SU-DHL-6 (cell line): ENCODE data around the gene OTOGL.
"Not testable (repeated sequence)": the region's sequence is repeated elsewhere in the genome, so short reads cannot be mapped to it uniquely, and the experiment has no call there.

ENCODE experiments used
- H2AFZ ChIP-seq: fragments of 200-600 bp; sonication (generic); 2 replicates; pipeline ENCODE4 v1.6.1; 2014; ENCODE audit warnings: low read depth, mild to moderate bottlenecking, moderate library complexity, mixed read lengths, antibody characterized with exemption, low read length; ENCODE audit not compliant: severe bottlenecking
- H3F3A ChIP-seq: fragments of 200-600 bp; shearing (Covaris generic); 2 replicates; pipeline ENCODE4 v1.6.0; 2016; ENCODE audit warnings: antibody characterized with exemption, mild to moderate bottlenecking; ENCODE audit not compliant: insufficient read depth
- H3K27ac ChIP-seq: fragments of 200-600 bp; sonication (generic); 2 replicates; pipeline ENCODE4 v1.5.1; 2016; ENCODE audit warnings: low read depth, mild to moderate bottlenecking, low read length, moderate library complexity, mixed read lengths
- H3K27me3 ChIP-seq: fragments of 200-600 bp; sonication (generic), shearing (Covaris generic); 2 replicates; pipeline ENCODE4 v1.6.0; 2014; ENCODE audit warnings: mild to moderate bottlenecking, low read length
- H3K36me3 ChIP-seq: fragments of 200-600 bp; sonication (generic); 2 replicates; pipeline ENCODE4 v1.6.1; 2014; ENCODE audit warnings: mild to moderate bottlenecking, low read length, mixed read lengths
- H3K4me2 ChIP-seq: fragments of 300-600, 200-600 bp; shearing (Covaris generic), sonication (generic); 2 replicates; pipeline ENCODE4 v1.6.0; 2014; ENCODE audit warnings: low read length, low read depth, mild to moderate bottlenecking; ENCODE audit not compliant: poor library complexity, severe bottlenecking
- H3K4me3 ChIP-seq: fragments of 200-600 bp; sonication (generic); 2 replicates; pipeline ENCODE4 v1.5.1; 2014; ENCODE audit warnings: antibody characterized with exemption, low read length, mild to moderate bottlenecking, mixed read lengths; ENCODE audit not compliant: insufficient read depth, poor library complexity, severe bottlenecking
- H3K79me2 ChIP-seq: fragments of 200-600 bp; sonication (generic); 2 replicates; pipeline ENCODE4 v1.6.1; 2014; ENCODE audit warnings: mild to moderate bottlenecking, low read length, moderate library complexity; ENCODE audit not compliant: insufficient read depth
- H3K9ac ChIP-seq: fragments of 200-600 bp; sonication (generic); 2 replicates; pipeline ENCODE4 v1.7.0; 2014; ENCODE audit warnings: mild to moderate bottlenecking, low read length
- H3K9me2 ChIP-seq: fragments of 200-600 bp; sonication (generic); replicated peaks from 2 replicates; pipeline ENCODE4 v1.6.1; 2014; ENCODE audit warnings: low read length; ENCODE audit not compliant: insufficient read depth
- H3K9me3 ChIP-seq: fragments of 200-600 bp; sonication (generic); 2 replicates; pipeline ENCODE4 v1.6.1; 2014; ENCODE audit warnings: low read length, mixed read lengths; ENCODE audit not compliant: insufficient read depth
- H4K20me1 ChIP-seq: fragments of 200-600 bp; sonication (generic); 2 replicates; pipeline ENCODE4 v1.6.1; 2014; ENCODE audit warnings: low read depth, mild to moderate bottlenecking, antibody characterized with exemption, low read length, moderate library complexity, mixed read lengths
- CTCF ChIP-seq: fragments of 200-600 bp; sonication (generic); IDR thresholded peaks from one replicate; pipeline ENCODE4 v1.5.1; 2017; ENCODE audit warnings: antibody characterized with exemption, mild to moderate bottlenecking, low read length, moderate library complexity; ENCODE audit not compliant: insufficient read depth, poor library complexity, severe bottlenecking
- EZH2phosphoT487 ChIP-seq: fragments of 200-600 bp; sonication (generic), shearing (Covaris generic); conservative IDR thresholded peaks from 2 replicates; pipeline ENCODE4 v1.6.1; 2018; ENCODE audit warnings: mild to moderate bottlenecking, antibody characterized with exemption, low read length, moderate library complexity, mixed read lengths

Gene OTOGL

GRCh38 chr12:80241576-80242273 lies 142.4 kb downstream of the OTOGL start:
- H3F3A ChIP-seq: no peaks in the 10 kb centered on the region
- no peaks in the 10 kb centered on the region for H3K36me3 ChIP-seq
- no peak overlapping the region for H3K27ac ChIP-seq
- no peak for TF ChIP-seq CTCF
- TF ChIP-seq EZH2phosphoT487: no peak
- no peaks in the 10 kb centered on the region for H3K9me3 ChIP-seq
- H4K20me1 ChIP-seq: no peaks in the 10 kb centered on the region
- no peaks in the 10 kb centered on the region for H3K9me2 ChIP-seq
- H3K79me2 ChIP-seq: no peaks in the 10 kb centered on the region
- no peaks in the 10 kb centered on the region for H3K27me3 ChIP-seq
- no peak overlapping the region for H2AFZ ChIP-seq
- no peak overlapping the region for H3K4me3 ChIP-seq
- no peak overlapping the region for H3K9ac ChIP-seq
- H3K4me2 ChIP-seq: no peak overlapping the region

- no peaks in the 10 kb centered on the region for H3K9me2 ChIP-seq
- no peak overlapping the region for H3K27ac ChIP-seq
- H3K79me2 ChIP-seq: no peaks in the 10 kb centered on the region
- H3K9ac ChIP-seq: no peak overlapping the region
- no peak for TF ChIP-seq EZH2phosphoT487
- TF ChIP-seq CTCF: no peak
- no peak overlapping the region for H3K4me3 ChIP-seq
- H3K9me3 ChIP-seq: no peaks in the 10 kb centered on the region
- H3K4me2 ChIP-seq: no peak overlapping the region
- H3F3A ChIP-seq: no peaks in the 10 kb centered on the region
- H3K36me3 ChIP-seq: no peaks in the 10 kb centered on the region
- H2AFZ ChIP-seq: no peak overlapping the region
- H4K20me1 ChIP-seq: no peaks in the 10 kb centered on the region
- no peaks in the 10 kb centered on the region for H3K27me3 ChIP-seq
These were observed 143.0 kb downstream of the OTOGL start for GRCh38 chr12:80242321-80242720.

- H3K9me2 ChIP-seq, H3F3A ChIP-seq, H2AFZ ChIP-seq, H3K79me2 ChIP-seq, H3K4me3 ChIP-seq, H3K4me2 ChIP-seq, H4K20me1 ChIP-seq, H3K27ac ChIP-seq, H3K27me3 ChIP-seq, H3K9me3 ChIP-seq, H3K9ac ChIP-seq, H3K36me3 ChIP-seq: not testable (repeated sequence)
These were observed 150.2 kb downstream of the OTOGL start for GRCh38 chr12:80249581-80249980.

- no peaks in the 10 kb centered on the region for H3K79me2 ChIP-seq
- no peaks in the 10 kb centered on the region for H3K27me3 ChIP-seq
- no peak overlapping the region for H3K27ac ChIP-seq
- H3K36me3 ChIP-seq: no peaks in the 10 kb centered on the region
- no peak for TF ChIP-seq CTCF
- no peak for TF ChIP-seq EZH2phosphoT487
- no peak overlapping the region for H3K4me3 ChIP-seq
- H3F3A ChIP-seq: no peaks in the 10 kb centered on the region
- no peak overlapping the region for H3K9ac ChIP-seq
- H4K20me1 ChIP-seq: no peaks in the 10 kb centered on the region
- no peaks in the 10 kb centered on the region for H3K9me3 ChIP-seq
- no peaks in the 10 kb centered on the region for H3K9me2 ChIP-seq
- no peak overlapping the region for H3K4me2 ChIP-seq
- H2AFZ ChIP-seq: no peak overlapping the region
These were observed 158.6 kb downstream of the OTOGL start for GRCh38 chr12:80257920-80258319.
